HepG2 (cell line): ENCODE data around the gene TAB3. TPM values are rescaled to one million over a fixed set of nuclear protein-coding genes. Genes with fewer than 3 reads are reported as not detected.

Source experiments
- ATAC-seq: fragments of 200-7000 bp; cut with Tn5 transposase; 3 replicates; pipeline ENCODE4 v1.9.1; 2020; ENCODE audit warnings: mild to moderate bottlenecking, moderate library complexity
- BruUV-seq: library from RNA; stranded (reverse); fragments of 400-500 nt; replicated peaks from 2 replicates; lab custom pipeline; 2021; lab: Mats Ljungman, UMichigan
- CTCF ChIA-PET: fragments of 300-600 bp; formaldehyde crosslinking; extraction: SDS; loops from one replicate; lab custom pipeline; 2021; ENCODE audit warnings: low total read pairs, inconsistent platforms, low intra/inter-chr PET ratio; lab: Yijun Ruan, JAX
- POLR2A ChIA-PET: fragments of 350-600 bp; sonication (Branson Sonifier 250); formaldehyde crosslinking; loops from one replicate; lab custom pipeline; 2020; ENCODE audit warnings: antibody characterized with exemption, inconsistent platforms; lab: Yijun Ruan, JAX
- DNase-seq: peaks from one replicate; pipeline ENCODE4 v3.0.0-alpha.2; 2015; ENCODE audit warnings: low spot score
- FAIRE-seq: peaks from 3 replicates; lab custom pipeline; 2011; peaks lifted over from hg19 to GRCh38; lab: Jason Lieb, UNC
- H2AFZ ChIP-seq: one replicate; pipeline ENCODE4 v1.6.1; 2011; ENCODE audit warnings: low read length, inconsistent platforms
- H3K27ac ChIP-seq: fragments of 300-600 bp; 3 replicates; pipeline ENCODE4 v1.8.0; 2011; ENCODE audit warnings: mixed run types, mild to moderate bottlenecking, mixed read lengths, low read length, inconsistent platforms; ENCODE audit not compliant: insufficient read depth; ENCODE audit errors: extremely low read length
- H3K27me3 ChIP-seq, 2 experiments: fragments of 200-600 bp in 1 of 2; 2 replicates in 1 of 2; 3 replicates in 1 of 2; pipeline versions ENCODE4 v1.6.0 to v1.8.0; 2011; ENCODE audit warnings: low read length in 2 of 2, mild to moderate bottlenecking in 2 of 2, moderate library complexity in 2 of 2, inconsistent platforms in 1 of 2; ENCODE audit not compliant: insufficient read depth in 2 of 2, control insufficient read depth in 1 of 2
- H3K36me3 ChIP-seq, 2 experiments: fragments of 200-600 bp in 1 of 2; replicated peaks in 1 of 2; 2 replicates in 1 of 2; 3 replicates in 1 of 2; pipeline versions ENCODE4 v1.5.1 to v1.8.0; 2011; ENCODE audit warnings: low read length in 2 of 2, inconsistent platforms in 1 of 2; ENCODE audit not compliant: insufficient read depth in 2 of 2, control insufficient read depth in 1 of 2
- H3K4me1 ChIP-seq: 2 replicates; pipeline ENCODE4 v1.5.1; 2012; ENCODE audit warnings: low read length, inconsistent platforms; ENCODE audit not compliant: insufficient read depth
- H3K4me2 ChIP-seq: 2 replicates; pipeline ENCODE4 v1.6.0; 2011; ENCODE audit warnings: low read depth, low read length, inconsistent platforms
- H3K4me3 ChIP-seq, 3 experiments: fragments of 200-600 bp in 1 of 3; sonication (generic), shearing (Covaris generic) in 1 of 3; replicated peaks in 1 of 3; 2 replicates each; pipeline ENCODE4 v1.5.1; 2011 to 2016; ENCODE audit warnings: low read length in 3 of 3, inconsistent platforms in 2 of 3, low read depth in 2 of 3, mild to moderate bottlenecking in 2 of 3, control low read depth in 1 of 3, mixed read lengths in 1 of 3; ENCODE audit not compliant: insufficient read depth in 1 of 3
- H3K79me2 ChIP-seq: one replicate; pipeline ENCODE4 v1.6.1; 2011; ENCODE audit warnings: low read length, inconsistent platforms; ENCODE audit not compliant: insufficient read depth
- H3K9ac ChIP-seq: 2 replicates; pipeline ENCODE4 v1.6.0; 2011; ENCODE audit warnings: mild to moderate bottlenecking, low read depth, low read length, inconsistent platforms; ENCODE audit not compliant: insufficient read depth
- H3K9me3 ChIP-seq: 2 replicates; pipeline ENCODE4 v1.5.1; 2012; ENCODE audit warnings: mild to moderate bottlenecking, low read length
- H4K20me1 ChIP-seq: 2 replicates; pipeline ENCODE4 v1.6.0; 2011; ENCODE audit warnings: inconsistent platforms, mild to moderate bottlenecking, low read length, moderate library complexity; ENCODE audit not compliant: insufficient read depth
- CBX5 ChIP-seq: sonication (generic); formaldehyde crosslinking; IDR thresholded peaks from 2 replicates; pipeline ENCODE4 v1.4.0; 2020; ENCODE audit warnings: missing genetic modification reagents, borderline replicate concordance
- CCDC6 ChIP-seq: sonication (generic); formaldehyde crosslinking; IDR thresholded peaks from 2 replicates; pipeline ENCODE4 v1.8.1; 2022; ENCODE audit warnings: mild to moderate bottlenecking, missing genetic modification reagents, moderate library complexity
- CEBPG ChIP-seq: IDR thresholded peaks from 2 replicates; pipeline ENCODE4 v1.6.1; 2016
- GFI1 ChIP-seq: sonication (generic); formaldehyde crosslinking; IDR thresholded peaks from 2 replicates; pipeline ENCODE4 v1.5.0; 2020; ENCODE audit warnings: missing genetic modification reagents, mild to moderate bottlenecking, borderline replicate concordance
- KDM3A ChIP-seq: IDR thresholded peaks from 2 replicates; pipeline ENCODE4 v1.6.1; 2018; ENCODE audit warnings: low read depth, missing compliant biosample characterization
- KDM6A ChIP-seq: IDR thresholded peaks from 2 replicates; pipeline ENCODE4 v1.6.1; 2016; ENCODE audit warnings: low read depth
- KLF16 ChIP-seq, 2 experiments: sonication (generic) in 1 of 2; formaldehyde crosslinking in 1 of 2; IDR thresholded peaks; 2 replicates each; pipeline versions ENCODE4 v1.6.1 to v1.8.0; 2016 to 2023; ENCODE audit warnings: missing genetic modification reagents in 2 of 2, missing compliant biosample characterization in 1 of 2
- MAFG ChIP-seq: sonication (generic); formaldehyde crosslinking; IDR thresholded peaks from 2 replicates; pipeline ENCODE4 v1.5.1; 2020; ENCODE audit warnings: mild to moderate bottlenecking, missing genetic modification reagents
- NR3C1 ChIP-seq: sonication (generic); formaldehyde crosslinking; IDR thresholded peaks from 2 replicates; pipeline ENCODE4 v1.4.0; 2020; ENCODE audit warnings: missing genetic modification reagents
- REPIN1 ChIP-seq: sonication (generic); formaldehyde crosslinking; IDR thresholded peaks from 2 replicates; pipeline ENCODE4 v1.8.0; 2022; ENCODE audit warnings: missing genetic modification reagents, low read depth, mild to moderate bottlenecking, borderline replicate concordance
- RXRA ChIP-seq: sonication (generic); formaldehyde crosslinking; IDR thresholded peaks from 2 replicates; pipeline ENCODE4 v1.5.1; 2020; ENCODE audit warnings: missing genetic modification reagents
- SIN3B ChIP-seq: fragments of 150-350 bp; IDR thresholded peaks from 2 replicates; pipeline ENCODE4 v1.6.1; 2014; ENCODE audit warnings: low read length
- SOX5 ChIP-seq: IDR thresholded peaks from 2 replicates; pipeline ENCODE4 v1.6.1; 2016; ENCODE audit warnings: borderline replicate concordance
- ZFP1 ChIP-seq: IDR thresholded peaks from 2 replicates; pipeline ENCODE4 v1.6.1; 2016
- ZFP37 ChIP-seq: sonication (generic); formaldehyde crosslinking; IDR thresholded peaks from 2 replicates; pipeline ENCODE4 v1.4.0; 2020; ENCODE audit warnings: missing genetic modification reagents, borderline replicate concordance
- ZKSCAN5 ChIP-seq: sonication (generic); formaldehyde crosslinking; IDR thresholded peaks from 2 replicates; pipeline ENCODE4 v1.5.1; 2020; ENCODE audit warnings: mild to moderate bottlenecking, missing genetic modification reagents
- ZNF24 ChIP-seq: fragments of 450-650 bp; IDR thresholded peaks from 2 replicates; pipeline ENCODE4 v1.6.1; 2017; ENCODE audit warnings: antibody characterized with exemption, mild to moderate bottlenecking
- ZNF335 ChIP-seq: sonication (generic); formaldehyde crosslinking; IDR thresholded peaks from 2 replicates; pipeline ENCODE4 v1.4.0; 2020; ENCODE audit warnings: missing genetic modification reagents
- ZNF619 ChIP-seq: sonication (generic); formaldehyde crosslinking; IDR thresholded peaks from 2 replicates; pipeline ENCODE4 v1.4.0; 2020; ENCODE audit warnings: mild to moderate bottlenecking, missing genetic modification reagents
- WGBS: methylation state at CpG from one replicate; pipeline ENCODE4 v1.1.6; 2017; ENCODE audit warnings: low lambda C conversion rate; 5-methylcytosine and 5-hydroxymethylcytosine counted together
- in situ Hi-C: cut with HindIII; loops from 2 replicates; pipeline ENCODE4 v1.10.0; 2017; ENCODE audit warnings: low pct_unique_long_range_greater_than_20kb; ENCODE audit not compliant: extremely low pct_ligation_motif_present
- intact Hi-C: fragments of 100-400 bp; cut with micrococcal nuclease; formaldehyde crosslinking; loops from one replicate; pipeline ENCODE4 v1.10.0; 2022; ENCODE audit not compliant: unreplicated experiment
- polyA plus RNA-seq, 8 experiments: library from polyadenylated mRNA; depleted of rRNA in 3 of 8; stranded (reverse) in 7 of 8; unstranded in 1 of 8; fragments of >200 nt; fragmentation: Illumina TruSeq in 4 of 8; extraction: Trizol in 4 of 8; gene quantifications; 2 replicates each; pipeline versions ENCODE4 v1.2.1 to v1.2.3, GENCODE V29; 2011 to 2016; ENCODE audit warnings: low read depth in 4 of 8, missing spikeins in 1 of 8, mixed read lengths in 1 of 8; ENCODE audit not compliant: insufficient read depth in 1 of 8
- total RNA-seq, 5 experiments: library from RNA; depleted of rRNA; stranded (reverse); fragments of >200 nt; fragmentation: Illumina TruSeq; extraction: Trizol; gene quantifications; 2 replicates each; pipeline ENCODE4 v1.2.3, GENCODE V29; 2016; ENCODE audit warnings: low read depth in 1 of 5
- TF ChIP-seq, protein P1 (sequence below): sonication (generic); formaldehyde crosslinking; IDR thresholded peaks from 2 replicates; pipeline ENCODE4 v1.5.1; 2020; ENCODE audit warnings: mild to moderate bottlenecking, moderate library complexity, missing genetic modification reagents
- TF ChIP-seq, protein P2 (sequence below): sonication (generic); formaldehyde crosslinking; IDR thresholded peaks from 2 replicates; pipeline ENCODE4 v1.4.0; 2020; ENCODE audit warnings: mild to moderate bottlenecking, missing genetic modification reagents
- TF ChIP-seq, protein P3 (sequence below): sonication (generic); formaldehyde crosslinking; IDR thresholded peaks from 2 replicates; pipeline ENCODE4; 2020; ENCODE audit warnings: missing genetic modification reagents, mild to moderate bottlenecking, borderline replicate concordance

TAB3 gene
- total and polyA plus RNA-seq, 2 of the 13 experiments (the other 11 are each of a cell fraction or from before 2014, with no cell fraction given), result 27.2 to 59.8 TPM

DNA sequence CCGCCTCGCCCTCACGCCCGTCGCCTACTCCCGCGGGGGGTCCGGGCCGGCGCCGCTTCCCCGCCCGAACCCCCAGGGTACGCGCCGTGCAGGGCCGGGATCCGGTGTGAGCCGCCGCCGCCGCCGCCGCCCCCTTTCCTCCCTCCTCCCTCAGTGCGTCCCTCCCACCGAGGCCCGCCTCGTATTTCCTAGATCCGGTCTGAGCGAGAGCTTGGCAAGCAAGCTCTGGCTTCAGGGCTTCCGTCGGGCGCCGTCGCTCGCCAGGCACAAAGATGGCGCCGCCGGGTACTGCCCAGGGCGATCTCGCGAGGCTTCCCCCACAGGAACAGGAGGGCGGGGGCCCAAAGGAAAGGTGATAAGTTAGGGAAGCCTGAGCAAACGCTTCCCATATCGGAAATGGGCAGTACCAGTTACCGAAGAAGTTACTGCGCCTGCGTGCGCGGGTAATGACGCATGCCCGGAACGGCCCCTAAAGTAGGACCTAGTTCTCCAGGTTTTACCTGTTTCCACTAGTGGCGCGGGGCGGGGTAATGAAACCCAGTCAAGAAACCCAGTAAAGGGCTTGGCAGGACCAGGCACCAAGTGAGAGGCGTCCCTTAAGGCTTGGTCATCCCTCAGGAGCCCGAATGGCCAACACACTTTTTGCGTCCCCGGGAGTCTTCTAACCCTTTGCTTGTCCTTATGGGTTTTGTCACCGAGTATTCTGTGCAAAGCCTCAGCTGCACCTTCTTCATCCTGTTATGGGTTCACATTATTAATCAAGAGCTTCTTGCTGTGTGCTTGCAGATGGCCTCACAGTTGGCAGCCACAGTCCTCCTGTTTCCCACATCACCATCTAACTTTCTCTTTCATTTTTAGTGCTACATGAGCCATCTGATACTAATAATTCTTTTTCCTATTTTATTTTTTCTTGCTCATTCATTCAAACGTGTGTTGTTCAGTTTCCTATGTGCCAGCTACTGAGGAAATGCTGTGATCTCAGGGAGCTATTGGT, at the start of gene TAB3 (continued):
- TF ChIP-seq, protein P1, sequence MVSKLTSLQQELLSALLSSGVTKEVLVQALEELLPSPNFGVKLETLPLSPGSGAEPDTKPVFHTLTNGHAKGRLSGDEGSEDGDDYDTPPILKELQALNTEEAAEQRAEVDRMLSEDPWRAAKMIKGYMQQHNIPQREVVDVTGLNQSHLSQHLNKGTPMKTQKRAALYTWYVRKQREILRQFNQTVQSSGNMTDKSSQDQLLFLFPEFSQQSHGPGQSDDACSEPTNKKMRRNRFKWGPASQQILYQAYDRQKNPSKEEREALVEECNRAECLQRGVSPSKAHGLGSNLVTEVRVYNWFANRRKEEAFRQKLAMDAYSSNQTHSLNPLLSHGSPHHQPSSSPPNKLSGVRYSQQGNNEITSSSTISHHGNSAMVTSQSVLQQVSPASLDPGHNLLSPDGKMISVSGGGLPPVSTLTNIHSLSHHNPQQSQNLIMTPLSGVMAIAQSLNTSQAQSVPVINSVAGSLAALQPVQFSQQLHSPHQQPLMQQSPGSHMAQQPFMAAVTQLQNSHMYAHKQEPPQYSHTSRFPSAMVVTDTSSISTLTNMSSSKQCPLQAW (CRISPR knock-in tag), result peak; percentile 73
- TF ChIP-seq REPIN1 (CRISPR knock-in tag), result no peak
- TF ChIP-seq, protein P2, sequence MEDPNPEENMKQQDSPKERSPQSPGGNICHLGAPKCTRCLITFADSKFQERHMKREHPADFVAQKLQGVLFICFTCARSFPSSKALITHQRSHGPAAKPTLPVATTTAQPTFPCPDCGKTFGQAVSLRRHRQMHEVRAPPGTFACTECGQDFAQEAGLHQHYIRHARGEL, result no peak
- no peak for TF ChIP-seq SOX5
- no peak for TF ChIP-seq NR3C1 (CRISPR knock-in tag)
- no peak for TF ChIP-seq ZKSCAN5
- TF ChIP-seq SIN3B, result no peak
- TF ChIP-seq ZNF24, result no peak

DNA sequence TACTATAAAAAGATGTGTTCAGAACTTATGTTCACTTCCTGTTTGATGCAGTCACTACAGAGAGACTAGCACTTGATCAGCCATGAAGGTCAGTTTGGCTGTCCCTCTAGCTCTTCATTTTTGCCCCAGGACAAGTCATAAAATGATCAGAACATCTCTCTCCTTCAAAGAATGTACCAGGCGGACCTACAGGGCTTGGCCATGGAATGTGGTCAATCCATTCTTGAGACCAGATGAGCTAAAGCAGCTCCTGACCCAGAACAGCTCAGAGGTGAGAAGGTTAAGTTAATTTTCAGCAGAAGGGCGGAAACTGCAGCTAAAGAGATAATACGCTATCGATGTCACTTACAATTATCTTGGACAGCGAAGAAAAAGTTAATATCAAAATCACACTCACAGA, 49.2 kb upstream of the TAB3 start:
- POLR2A ChIA-PET, result no interaction called here
- Histone ChIP-seq H3K4me3 (no peak overlapping the region), H3K4me2 (no peak overlapping the region), H3K9ac (no peak overlapping the region), H3K27me3 (no peaks in the 10 kb centered on the region), H4K20me1 (no peaks in the 10 kb centered on the region), H3K36me3 (no peaks in the 10 kb centered on the region), H2AFZ (no peak overlapping the region), H3K9me3 (no peaks in the 10 kb centered on the region), H3K4me1 (peaks cover 24% of the 10 kb centered on the region), H3K27ac (no peak overlapping the region), H3K79me2 (no peaks in the 10 kb centered on the region)
- 83% methylated on average over 4 of the region's 5 CpGs for WGBS
- FAIRE-seq (no peak), ATAC-seq (no peak), DNase-seq (no peak)
- CTCF ChIA-PET, result no interaction called here
- intact Hi-C loops, result no loop called here
- in situ Hi-C loops, result no loop called here
- no TSS peak for BruUV-seq
- TF ChIP-seq RXRA (CRISPR knock-in tag), result no peak
- TF ChIP-seq CCDC6 (CRISPR knock-in tag), result no peak
- TF ChIP-seq KDM3A (CRISPR knock-in tag), result no peak
- TF ChIP-seq ZFP1, result no peak
- no peak for TF ChIP-seq CBX5
- TF ChIP-seq ZNF335 (CRISPR knock-in tag), result no peak
- TF ChIP-seq MAFG, result no peak
- TF ChIP-seq CEBPG (CRISPR knock-in tag), result no peak
- no peak for TF ChIP-seq ZFP37 (CRISPR knock-in tag)
- TF ChIP-seq, protein P3, sequence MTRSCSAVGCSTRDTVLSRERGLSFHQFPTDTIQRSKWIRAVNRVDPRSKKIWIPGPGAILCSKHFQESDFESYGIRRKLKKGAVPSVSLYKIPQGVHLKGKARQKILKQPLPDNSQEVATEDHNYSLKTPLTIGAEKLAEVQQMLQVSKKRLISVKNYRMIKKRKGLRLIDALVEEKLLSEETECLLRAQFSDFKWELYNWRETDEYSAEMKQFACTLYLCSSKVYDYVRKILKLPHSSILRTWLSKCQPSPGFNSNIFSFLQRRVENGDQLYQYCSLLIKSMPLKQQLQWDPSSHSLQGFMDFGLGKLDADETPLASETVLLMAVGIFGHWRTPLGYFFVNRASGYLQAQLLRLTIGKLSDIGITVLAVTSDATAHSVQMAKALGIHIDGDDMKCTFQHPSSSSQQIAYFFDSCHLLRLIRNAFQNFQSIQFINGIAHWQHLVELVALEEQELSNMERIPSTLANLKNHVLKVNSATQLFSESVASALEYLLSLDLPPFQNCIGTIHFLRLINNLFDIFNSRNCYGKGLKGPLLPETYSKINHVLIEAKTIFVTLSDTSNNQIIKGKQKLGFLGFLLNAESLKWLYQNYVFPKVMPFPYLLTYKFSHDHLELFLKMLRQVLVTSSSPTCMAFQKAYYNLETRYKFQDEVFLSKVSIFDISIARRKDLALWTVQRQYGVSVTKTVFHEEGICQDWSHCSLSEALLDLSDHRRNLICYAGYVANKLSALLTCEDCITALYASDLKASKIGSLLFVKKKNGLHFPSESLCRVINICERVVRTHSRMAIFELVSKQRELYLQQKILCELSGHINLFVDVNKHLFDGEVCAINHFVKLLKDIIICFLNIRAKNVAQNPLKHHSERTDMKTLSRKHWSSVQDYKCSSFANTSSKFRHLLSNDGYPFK (CRISPR knock-in tag), result no peak
- TF ChIP-seq KDM6A (CRISPR knock-in tag), result no peak
- TF ChIP-seq ZNF619 (CRISPR knock-in tag), result no peak
- no peak for TF ChIP-seq GFI1
- TF ChIP-seq KLF16 (CRISPR knock-in tag; IDR thresholded peaks at IDR 0.05), result no peak
